ENCODE data around the gene SPIN1.

Gene SPIN1

GRCh38 chr9:88502552-88503034, 114.3 kb downstream of the SPIN1 start:
- no peak for DNase-seq

- DNase-seq, result no peak
Measured at GRCh38 chr9:88503081-88503844, 115.0 kb downstream of the SPIN1 start.

GRCh38 chr9:88503845-88504764, 115.9 kb downstream of the SPIN1 start:
- no peak for DNase-seq

GRCh38 chr9:88508326-88508725, 120.1 kb downstream of the SPIN1 start:
- no peak for DNase-seq

- DNase-seq, result no peak
Measured at GRCh38 chr9:88511906-88512305, 123.7 kb downstream of the SPIN1 start.

- DNase-seq, result no peak
Measured at GRCh38 chr9:88514247-88514646, 126.0 kb downstream of the SPIN1 start.

GRCh38 chr9:88521308-88521707, 133.1 kb downstream of the SPIN1 start:
- DNase-seq, result no peak

- DNase-seq, result no peak
Measured at GRCh38 chr9:88522360-88522759, 134.1 kb downstream of the SPIN1 start.

- DNase-seq, result no peak
Measured at GRCh38 chr9:88523056-88523455, 134.8 kb downstream of the SPIN1 start.

GRCh38 chr9:88524911-88525310, 136.7 kb downstream of the SPIN1 start:
- no peak for DNase-seq

- DNase-seq, result no peak
Measured at GRCh38 chr9:88527618-88528017, 139.4 kb downstream of the SPIN1 start.
